Right cardiac atrium (tissue), 5 donors: ENCODE results near the gene HOXC5. TPM values are rescaled to one million over a fixed set of nuclear protein-coding genes. Genes with fewer than 3 reads are reported as not detected.

Experiments
- ATAC-seq, 2 donors: fragments of 200-7000 bp; cut with Tn5 transposase; one replicate each; pipeline versions ENCODE4 v1.8.0 to v1.9.1; 2020; ENCODE audit warnings: moderate library complexity in 2 of 2, mild to moderate bottlenecking in 1 of 2
- DNase-seq, 3 donors: peaks; one replicate each; pipeline ENCODE4 v3.0.0-alpha.2; 2020
- H3K27ac ChIP-seq: one replicate; pipeline ENCODE4 v1.5.1; 2013; ENCODE audit warnings: mild to moderate bottlenecking, low read length, control low read depth, moderate library complexity
- H3K27me3 ChIP-seq: one replicate; pipeline ENCODE4 v1.6.1; 2013; ENCODE audit not compliant: control insufficient read depth, insufficient read depth
- H3K4me1 ChIP-seq: one replicate; pipeline ENCODE4 v1.6.1; 2013; ENCODE audit warnings: low read length; ENCODE audit not compliant: control insufficient read depth, insufficient read depth
- H3K4me3 ChIP-seq: one replicate; pipeline ENCODE4 v1.5.1; 2013; ENCODE audit warnings: low read length, control low read depth
- H3K9me3 ChIP-seq: one replicate; pipeline ENCODE4 v1.6.1; 2013; ENCODE audit warnings: low read length; ENCODE audit not compliant: control insufficient read depth
- WGBS: extraction: QIAGEN DNeasy Blood & Tissue Kit; methylation state at CpG from one replicate; pipeline ENCODE4 v1.1.7; 2013; 5-methylcytosine and 5-hydroxymethylcytosine counted together
- intact Hi-C, 4 donors: fragments of 100-400 bp; cut with DNase I; formaldehyde crosslinking; loops; one replicate each; pipeline versions ENCODE4 v1.11.0 to v1.14.0; 2022 to 2023
- polyA plus RNA-seq: library from polyadenylated mRNA; stranded (reverse); fragments of 200-250 nt; gene quantifications from one replicate; pipeline ENCODE4 v1.2.3, GENCODE V29; 2013
- total RNA-seq, 4 donors: library from RNA; stranded (reverse); fragmentation: NEBNext Ultra II Directional; extraction: Animal tissue kit (Norgen Biotek cat#: 25700); gene quantifications; one replicate each; pipeline ENCODE4 v1.2.1, GENCODE V29; 2021
- donor health status: healthy with polysubstance abuse.
- donor health status: DM: no; HTN: yes; CAD: no.
- donor health status: DM: no; HTN: no; CAD: no.
- donor health status: DM: no; HTN: yes; CAD: no; lungs with severe emphysema.
- donor health status: DM: yes; HTN: yes; CAD: no.

HOXC5 gene
- total and polyA plus RNA-seq, 5 donors, result 0.11 TPM; not detected in 4

DNA sequence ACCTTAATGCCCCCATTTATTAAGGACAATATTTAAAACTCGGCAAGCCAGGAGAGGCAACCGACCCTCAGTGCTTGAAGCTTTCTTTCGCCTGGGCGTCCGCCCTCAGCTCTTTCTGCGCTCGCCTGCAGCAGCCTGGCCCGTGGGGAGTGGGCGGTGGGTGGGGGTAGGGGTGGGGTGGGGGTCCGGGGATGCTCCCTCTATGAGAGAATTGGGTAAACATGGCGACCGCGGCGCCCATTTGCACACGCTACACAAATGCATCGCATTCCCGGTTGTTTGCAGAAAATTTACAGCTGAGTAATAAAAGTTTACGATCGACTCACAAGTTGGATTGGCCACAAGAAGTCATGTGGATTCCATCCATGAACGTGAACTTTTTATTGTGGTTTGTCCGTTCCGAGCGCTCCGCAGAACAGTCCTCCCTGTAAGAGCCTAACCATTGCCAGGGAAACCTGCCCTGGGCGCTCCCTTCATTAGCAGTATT lies 16.3 kb upstream of the HOXC5 start:
- WGBS, result 5% methylated on average over 25 of the region's 25 CpGs
- H3K27me3 ChIP-seq, result no peaks in the 10 kb centered on the region

DNA sequence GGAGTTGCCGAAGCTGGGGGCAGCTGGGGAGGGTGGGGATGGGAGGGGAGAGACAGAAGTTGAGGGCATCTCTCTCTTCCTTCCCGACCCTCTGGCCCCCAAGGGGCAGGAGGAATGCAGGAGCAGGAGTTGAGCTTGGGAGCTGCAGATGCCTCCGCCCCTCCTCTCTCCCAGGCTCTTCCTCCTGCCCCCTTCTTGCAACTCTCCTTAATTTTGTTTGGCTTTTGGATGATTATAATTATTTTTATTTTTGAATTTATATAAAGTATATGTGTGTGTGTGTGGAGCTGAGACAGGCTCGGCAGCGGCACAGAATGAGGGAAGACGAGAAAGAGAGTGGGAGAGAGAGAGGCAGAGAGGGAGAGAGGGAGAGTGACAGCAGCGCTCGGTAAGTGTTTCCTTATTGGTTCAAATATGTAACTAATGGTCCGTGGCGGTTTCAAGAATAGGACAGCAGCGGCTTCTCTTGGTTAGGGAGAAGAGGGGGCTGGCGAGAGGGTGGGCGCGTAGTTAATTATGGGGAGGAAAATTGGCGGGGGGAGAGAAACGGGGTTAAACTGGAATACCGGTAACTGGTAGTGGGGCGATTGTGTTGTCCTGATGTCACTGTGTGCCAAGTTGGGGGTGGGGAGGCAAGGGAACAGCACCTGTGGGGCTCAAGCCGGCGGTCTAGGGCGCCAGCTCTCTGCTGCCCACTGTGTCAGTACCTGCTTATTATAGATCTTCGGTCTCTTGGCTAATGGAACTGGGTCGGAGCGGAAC lies 15.6 kb upstream of the HOXC5 start:
- Histone ChIP-seq H3K9me3 (no peaks in the 10 kb centered on the region), H3K4me3 (peak overlapping the region; percentile 53), H3K4me1 (no peaks in the 10 kb centered on the region), H3K27ac (no peak overlapping the region), H3K27me3 (no peaks in the 10 kb centered on the region)
- intact Hi-C loops, result loop anchor here in 1 of 4 donors (10.0 kb wide), 1 partner anchor 348 kb away; the partner anchor contains the start of gene GPR84
- no peak for DNase-seq
- WGBS, result 4% methylated on average over 24 of the region's 24 CpGs
- ATAC-seq, result peak; percentile 17 to 41

More for the DNA sequence above, 16.3 kb upstream of the HOXC5 start:
- DNase-seq (no peak), ATAC-seq (no peak)
- H3K4me1 ChIP-seq, result no peaks in the 10 kb centered on the region
- H3K9me3 ChIP-seq, result no peaks in the 10 kb centered on the region
- peak overlapping the region; percentile 53 for H3K4me3 ChIP-seq
- H3K27ac ChIP-seq, result no peak overlapping the region
- intact Hi-C loops, result loop anchor here in 1 of 4 donors (10.0 kb wide), 1 partner anchor 348 kb away; the partner anchor contains the start of gene GPR84

DNA sequence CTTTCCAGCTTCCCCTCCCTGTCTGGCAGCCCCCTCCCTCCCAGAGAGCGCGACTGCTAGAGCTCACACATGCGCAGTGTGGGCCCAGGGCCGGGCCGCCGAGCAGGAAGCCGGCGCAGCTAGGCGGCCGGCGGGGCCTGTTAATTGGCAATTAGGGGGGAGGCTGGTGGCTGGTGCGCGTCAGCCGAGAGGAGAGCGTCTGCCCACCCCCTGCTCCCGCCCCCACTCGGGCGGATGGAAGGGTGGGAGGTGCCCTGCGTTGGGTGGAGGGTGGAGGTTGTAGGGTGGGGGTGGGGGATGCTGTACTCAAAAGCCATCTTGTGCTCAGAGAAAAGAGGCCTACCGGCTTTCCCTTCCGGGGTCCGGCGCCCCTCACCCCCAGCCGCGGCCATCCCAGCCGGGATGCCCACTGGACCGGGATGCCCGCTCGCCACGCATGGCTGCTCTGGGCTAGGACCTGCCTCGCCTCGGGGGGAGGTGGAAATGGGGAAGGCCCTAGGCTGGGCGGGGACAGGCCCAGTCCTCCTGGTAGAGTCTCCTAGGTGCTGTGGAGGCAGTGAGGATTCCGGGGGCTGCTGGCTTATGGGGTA lies 14.9 kb upstream of the HOXC5 start:
- 7% methylated on average over 34 of the region's 34 CpGs for WGBS
- H3K9me3 ChIP-seq, result no peaks in the 10 kb centered on the region
- peak; percentile 83 to 88 for ATAC-seq
- peak; percentile 66 to 90 (median 86) for DNase-seq
- H3K27me3 ChIP-seq, result no peaks in the 10 kb centered on the region
- peak overlapping the region; percentile 53 for H3K4me3 ChIP-seq
- no peaks in the 10 kb centered on the region for H3K4me1 ChIP-seq
- peak overlapping the region; percentile 20 for H3K27ac ChIP-seq
- intact Hi-C loops, result loop anchor here in 1 of 4 donors (10.0 kb wide), 1 partner anchor 347 kb away; the partner anchor contains the start of gene GPR84

DNA sequence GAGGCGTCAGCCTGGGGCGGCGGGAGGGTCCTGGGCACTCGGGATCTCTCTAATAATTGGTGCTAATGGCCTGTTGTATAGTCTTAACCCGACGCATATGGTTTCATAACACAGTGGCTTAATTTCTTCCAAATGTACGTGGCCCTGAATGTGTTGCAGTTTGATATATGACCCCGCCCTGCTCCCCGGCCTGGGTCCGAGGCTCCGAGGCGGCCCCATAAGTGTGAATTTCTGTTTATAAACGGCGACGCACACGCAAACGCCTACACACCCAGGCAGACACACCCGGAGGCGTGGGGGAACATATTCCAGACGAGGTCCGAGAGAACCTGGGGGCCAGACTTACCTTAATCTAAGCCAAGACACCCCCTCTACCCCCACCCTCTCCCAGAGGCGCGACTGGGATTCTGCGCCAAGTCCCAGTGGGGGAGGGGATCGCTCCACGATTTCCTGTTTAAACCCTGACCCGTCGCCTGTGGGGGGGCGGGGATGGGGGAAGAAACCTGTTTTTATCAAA lies 14.3 kb upstream of the HOXC5 start:
- intact Hi-C loops, result loop anchor here in 1 of 4 donors (10.0 kb wide), 1 partner anchor 346 kb away; the partner anchor contains the start of gene GPR84
- no peak for ATAC-seq
- WGBS, result 41% methylated on average over 29 of the region's 29 CpGs
- no peaks in the 10 kb centered on the region for H3K4me1 ChIP-seq
- H3K27me3 ChIP-seq, result no peaks in the 10 kb centered on the region
- H3K27ac ChIP-seq, result no peak overlapping the region
- peak in 2 of 3 donors; percentile 68 to 69 for DNase-seq
- peak overlapping the region; percentile 53 for H3K4me3 ChIP-seq
- no peaks in the 10 kb centered on the region for H3K9me3 ChIP-seq

DNA sequence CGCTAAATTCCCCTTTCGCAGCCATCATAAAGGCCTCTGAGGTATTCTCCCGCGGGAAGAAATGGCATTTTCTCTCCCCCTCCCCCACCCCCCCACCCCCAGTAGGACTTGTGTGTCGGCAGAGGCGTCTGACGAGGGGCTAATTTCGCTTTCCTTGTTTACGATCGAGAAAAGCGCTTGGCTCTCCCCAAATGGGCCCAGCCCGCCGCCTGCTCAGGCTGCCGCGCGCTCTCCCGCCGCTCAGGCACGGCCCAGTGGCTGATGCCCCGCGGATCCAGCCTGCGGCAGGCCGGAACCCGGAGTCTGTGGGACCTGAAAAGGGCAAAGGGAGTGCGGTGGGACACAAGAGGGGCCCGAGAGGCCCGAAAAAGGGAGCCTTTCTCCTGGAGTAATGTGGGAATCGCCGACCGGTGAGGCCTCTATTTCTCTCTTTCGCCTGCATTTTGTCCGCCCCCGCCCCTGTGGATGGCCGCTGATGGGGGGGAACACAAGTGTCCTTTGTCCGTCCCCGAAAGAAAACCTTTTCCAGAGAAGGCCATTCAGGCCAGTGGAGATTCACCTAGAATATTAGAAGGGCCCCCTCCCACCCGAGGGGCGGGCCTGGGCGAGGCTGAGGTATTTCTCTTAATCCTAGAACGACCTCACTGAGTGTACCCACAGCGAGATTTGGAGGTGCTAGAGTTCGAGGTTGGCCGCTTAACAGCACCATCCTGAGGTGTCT lies 13.6 kb upstream of the HOXC5 start:
- ATAC-seq (no peak), DNase-seq (no peak)
- H3K9me3 ChIP-seq, result no peaks in the 10 kb centered on the region
- intact Hi-C loops, result loop anchor here in 1 of 4 donors (10.0 kb wide), 1 partner anchor 346 kb away; the partner anchor contains the start of gene GPR84
- WGBS, result 41% methylated on average over 43 of the region's 43 CpGs
- H3K27me3 ChIP-seq, result no peaks in the 10 kb centered on the region
- no peak overlapping the region for H3K27ac ChIP-seq
- H3K4me1 ChIP-seq, result no peaks in the 10 kb centered on the region
- H3K4me3 ChIP-seq, result no peak overlapping the region

DNA sequence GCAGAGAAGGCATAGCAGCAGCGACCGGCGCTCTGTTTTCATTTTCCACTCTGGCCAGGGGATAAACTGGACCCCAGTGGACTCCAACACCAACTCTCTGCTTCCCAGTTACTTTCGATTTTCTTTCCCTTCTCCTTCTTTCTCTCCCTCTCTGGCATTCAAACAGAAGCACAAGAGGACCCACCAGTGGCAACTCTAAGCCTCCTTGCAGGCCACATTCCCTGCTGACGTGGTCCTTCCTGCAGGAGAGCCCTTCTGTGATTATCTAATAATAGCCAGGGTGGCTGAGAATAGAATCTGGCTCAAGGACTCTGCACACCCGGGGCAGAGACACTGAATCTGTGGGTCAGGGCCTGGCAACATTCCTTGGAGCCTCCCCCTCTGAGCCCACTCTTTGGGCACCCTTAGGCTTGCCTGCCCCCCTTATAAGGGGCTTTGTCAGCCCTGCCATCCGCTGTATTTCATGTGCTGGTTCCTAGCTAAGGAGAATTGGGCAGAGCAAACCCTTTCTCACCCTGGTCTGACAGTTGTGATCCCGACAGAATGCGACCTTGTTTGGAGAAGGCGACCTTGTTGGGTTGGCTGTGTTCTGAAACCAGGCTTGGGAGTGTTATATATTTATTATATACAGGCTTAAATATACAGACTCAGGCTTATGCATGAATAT lies 12.8 kb upstream of the HOXC5 start:
- Histone ChIP-seq H3K9me3 (no peaks in the 10 kb centered on the region), H3K4me3 (no peak overlapping the region), H3K27ac (peak overlapping the region; percentile 38), H3K27me3 (no peaks in the 10 kb centered on the region), H3K4me1 (no peaks in the 10 kb centered on the region)
- WGBS, result 33% methylated on average over 10 of the region's 10 CpGs
- ATAC-seq (peak; percentile 53), DNase-seq (no peak)
- intact Hi-C loops, result loop anchor here in 1 of 4 donors (10.0 kb wide), 1 partner anchor 345 kb away; the partner anchor contains the start of gene GPR84

DNA sequence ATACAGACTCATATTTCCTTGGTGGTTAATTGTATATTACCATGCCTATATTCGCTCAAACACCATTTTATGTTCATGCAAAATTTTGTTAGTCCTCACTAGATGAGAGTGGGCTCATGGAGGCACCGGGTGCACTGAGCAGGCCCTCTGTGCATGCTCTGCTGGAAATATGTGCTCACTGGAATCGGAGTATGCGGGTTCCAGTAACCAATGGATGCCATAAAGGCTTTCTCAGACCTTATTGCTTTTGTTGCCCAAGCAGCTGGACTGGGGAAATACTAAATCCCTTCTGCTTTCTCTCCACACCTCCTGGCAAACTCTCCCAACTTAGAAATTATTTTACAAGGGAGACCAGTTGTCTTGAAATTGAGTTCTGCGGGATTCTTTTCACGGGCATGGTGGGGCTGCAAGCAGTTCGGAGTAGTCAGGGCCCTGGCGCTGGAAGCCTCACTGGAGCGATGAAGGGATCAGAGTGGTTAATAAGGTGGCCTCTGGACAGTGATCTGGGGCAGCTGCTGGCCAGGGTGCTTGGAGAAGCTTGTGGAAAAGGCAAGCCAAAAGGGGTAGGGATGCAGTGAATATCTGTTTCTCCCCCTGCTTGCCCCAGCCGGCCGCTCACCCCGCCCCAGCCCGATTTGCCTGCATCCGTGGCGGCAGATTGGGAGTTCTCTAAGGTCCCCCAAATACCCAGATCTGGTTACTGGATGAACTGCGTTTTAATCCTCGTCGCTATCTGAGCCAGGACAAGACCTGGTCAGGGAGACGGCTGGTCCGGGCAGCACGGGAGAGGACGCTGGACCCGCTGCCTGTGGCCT lies 12.1 kb upstream of the HOXC5 start:
- no peaks in the 10 kb centered on the region for H3K4me1 ChIP-seq
- H3K27me3 ChIP-seq, result no peaks in the 10 kb centered on the region
- WGBS, result 58% methylated on average over 23 of the region's 23 CpGs
- H3K9me3 ChIP-seq, result no peaks in the 10 kb centered on the region
- no peak for ATAC-seq
- no peak overlapping the region for H3K4me3 ChIP-seq
- intact Hi-C loops, result no loop called here
- no peak for DNase-seq
- no peak overlapping the region for H3K27ac ChIP-seq

DNA sequence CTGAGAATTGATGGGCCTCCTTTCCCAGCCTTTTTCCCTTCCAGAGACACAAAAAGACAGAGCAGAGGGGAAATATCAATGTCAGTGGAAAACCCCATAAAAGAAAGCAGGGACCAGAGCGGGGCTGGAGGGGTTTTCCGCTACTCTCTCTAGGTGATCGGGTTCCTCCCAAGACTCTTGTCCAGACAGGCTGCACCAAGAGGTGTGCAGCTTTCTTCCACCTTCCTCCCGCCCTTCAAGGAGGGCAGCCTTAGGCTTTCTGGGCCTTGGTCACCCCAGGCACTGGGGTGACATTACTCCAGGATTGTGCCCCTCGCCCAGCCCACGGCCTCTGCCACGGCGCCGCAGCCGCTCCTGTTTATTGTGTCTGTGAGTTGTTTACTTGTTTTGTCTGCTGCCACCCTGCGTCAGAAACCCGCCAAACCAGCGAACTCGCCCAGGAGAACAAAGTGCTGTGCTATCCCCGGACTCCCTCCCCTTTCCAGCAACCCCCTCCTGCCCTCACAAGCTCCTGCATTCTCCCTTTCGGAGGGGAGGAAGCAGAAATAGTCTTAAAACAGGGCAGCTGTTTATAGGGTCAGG lies 11.3 kb upstream of the HOXC5 start:
- Histone ChIP-seq H3K27ac (no peak overlapping the region), H3K4me3 (no peak overlapping the region), H3K27me3 (no peaks in the 10 kb centered on the region), H3K9me3 (no peaks in the 10 kb centered on the region), H3K4me1 (no peaks in the 10 kb centered on the region)
- DNase-seq (no peak), ATAC-seq (no peak)
- WGBS, result 43% methylated on average over 16 of the region's 16 CpGs
- intact Hi-C loops, result no loop called here

DNA sequence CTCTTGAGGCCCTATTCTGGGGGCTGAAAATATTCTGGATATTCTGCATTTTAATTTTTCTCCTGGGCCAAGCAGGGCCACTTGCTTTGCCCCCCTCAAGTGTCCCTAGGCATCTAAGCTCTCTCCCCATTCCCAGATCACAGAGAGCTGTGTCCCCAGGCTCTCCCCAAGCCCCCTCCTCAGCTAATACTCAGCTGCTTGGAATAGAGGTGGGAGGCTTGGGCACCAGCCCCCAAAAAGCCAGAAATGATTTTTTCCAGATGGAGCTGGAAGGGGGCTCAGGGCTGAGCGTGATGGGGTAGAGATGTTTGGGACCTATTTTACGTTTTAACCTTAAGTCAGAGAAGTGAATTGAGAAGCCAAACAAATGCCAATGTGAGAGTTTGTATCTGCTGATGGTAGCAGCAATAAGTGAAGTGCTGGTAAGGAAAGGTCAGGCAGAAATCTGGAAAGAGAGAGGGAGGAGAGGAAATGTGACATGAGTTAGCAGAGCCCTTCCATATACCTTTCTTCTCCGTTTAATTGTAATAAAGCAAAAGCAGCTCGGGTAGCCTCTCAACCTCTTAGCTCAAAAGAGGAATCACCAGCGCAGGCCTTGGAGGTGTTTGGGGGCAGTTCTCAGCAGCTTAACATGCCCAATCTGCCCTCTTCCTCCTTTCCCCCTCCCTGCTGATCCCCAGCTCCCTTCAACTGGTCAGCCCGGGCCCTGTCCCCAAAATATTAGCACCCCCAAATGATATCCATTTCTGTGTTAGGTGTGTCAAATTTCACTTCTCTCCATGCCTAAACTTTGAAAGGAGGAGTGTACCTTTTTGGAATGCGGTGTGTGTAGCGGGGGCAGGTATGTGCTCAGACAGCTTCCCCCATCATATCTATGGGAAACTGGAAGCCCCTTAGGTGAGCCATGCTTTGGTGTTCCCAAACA lies 9.6 kb upstream of the HOXC5 start:
- H3K9me3 ChIP-seq, result no peaks in the 10 kb centered on the region
- ATAC-seq (no peak), DNase-seq (no peak)
- H3K27me3 ChIP-seq, result no peaks in the 10 kb centered on the region
- WGBS, result 44% methylated on average over 8 of the region's 8 CpGs
- intact Hi-C loops, result no loop called here
- H3K4me3 ChIP-seq, result no peak overlapping the region
- H3K27ac ChIP-seq, result no peak overlapping the region
- H3K4me1 ChIP-seq, result no peaks in the 10 kb centered on the region
